ENCODE results near the gene FIBCD1.

- TF ChIP-seq CTCF (IDR thresholded peaks at IDR 0.05): no peak
- no peak for TF ChIP-seq POLR2AphosphoS5 (IDR thresholded peaks at IDR 0.05)
- TF ChIP-seq POLR2A (IDR thresholded peaks at IDR 0.05; ENCODE audit: low read depth): no peak
These were observed 34.7 kb downstream of the FIBCD1 start for GRCh38 chr9:130904070-130905044.
